Frontal cortex (tissue), 4 donors: ENCODE results near the gene NEDD4L. TPM values are rescaled to one million over a fixed set of nuclear protein-coding genes. Genes with fewer than 3 reads are reported as not detected.
"Not testable (repeated sequence)": the region's sequence is repeated elsewhere in the genome, so short reads cannot be mapped to it uniquely, and the experiment has no call there.

Experiments
- DNase-seq, 2 donors: peaks; one replicate each; pipeline ENCODE4 v3.0.0; 2012; ENCODE audit warnings: low spot score in 2 of 2
- FAIRE-seq: peaks from 2 replicates; lab custom pipeline; 2012; peaks lifted over from hg19 to GRCh38; lab: Jason Lieb, UNC
- total RNA-seq: library from RNA; depleted of rRNA; stranded (reverse); fragments of >200 nt; gene quantifications from one replicate; pipeline ENCODE4 v1.2.3, GENCODE V29; 2014
- donor health status: control.
- donor health status: control.
- donor health status: control.

The NEDD4L gene
- total RNA-seq, 1 donor from 2014 or later: 108 TPM

DNA sequence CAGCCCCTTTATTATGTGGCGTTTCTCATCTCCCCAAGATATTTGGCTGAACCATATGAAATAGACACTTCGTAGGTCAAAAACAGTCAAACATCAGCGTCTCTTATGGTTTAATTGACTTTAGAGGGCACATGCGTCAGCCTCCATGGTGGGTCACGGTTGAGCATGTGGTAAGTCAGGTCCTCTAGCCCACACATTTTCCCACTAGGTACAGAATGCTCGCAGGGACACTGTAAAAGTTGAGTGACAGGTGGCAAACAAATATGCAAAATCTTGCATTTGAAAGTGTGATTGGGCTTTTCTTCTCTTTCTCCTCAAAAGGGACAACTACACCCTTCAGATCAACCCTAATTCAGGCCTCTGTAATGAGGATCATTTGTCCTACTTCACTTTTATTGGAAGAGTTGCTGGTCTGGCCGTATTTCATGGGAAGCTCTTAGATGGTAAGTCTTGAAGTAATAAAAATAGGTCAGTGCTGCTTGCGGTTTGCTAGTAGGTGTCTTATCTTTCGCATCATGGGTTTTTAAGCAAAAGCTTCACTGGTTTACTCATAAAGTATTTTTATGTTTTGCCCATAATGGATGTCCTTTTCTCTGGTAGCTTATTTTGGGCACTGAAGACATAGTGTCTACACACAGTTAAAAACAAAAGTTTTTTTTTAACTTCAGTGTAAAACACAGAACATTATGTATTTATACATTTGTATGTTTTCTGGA, 323.6 kb downstream of the NEDD4L start:
- FAIRE-seq: no peak
- no peak for DNase-seq

DNA sequence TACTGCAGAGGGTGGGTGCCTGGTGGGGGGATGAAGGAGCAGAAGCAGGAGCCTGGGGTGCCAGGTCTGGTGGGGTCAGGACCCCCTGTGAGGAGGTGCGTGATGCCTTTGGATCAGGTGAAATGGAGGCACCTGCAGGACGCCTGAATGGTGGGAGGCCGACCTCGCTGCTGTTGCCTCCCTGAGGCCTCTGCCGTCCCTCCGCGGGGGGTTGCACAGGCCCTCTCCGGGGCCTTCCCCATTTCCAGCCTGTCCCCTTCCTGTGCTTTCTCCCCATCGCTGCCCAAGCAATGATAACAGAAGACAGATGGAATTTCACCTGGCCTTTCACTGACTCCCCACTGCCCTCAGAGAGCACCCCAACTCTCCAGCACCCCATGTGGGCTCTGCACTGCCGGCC, 325.6 kb downstream of the NEDD4L start:
- FAIRE-seq: no peak
- no peak for DNase-seq

DNA sequence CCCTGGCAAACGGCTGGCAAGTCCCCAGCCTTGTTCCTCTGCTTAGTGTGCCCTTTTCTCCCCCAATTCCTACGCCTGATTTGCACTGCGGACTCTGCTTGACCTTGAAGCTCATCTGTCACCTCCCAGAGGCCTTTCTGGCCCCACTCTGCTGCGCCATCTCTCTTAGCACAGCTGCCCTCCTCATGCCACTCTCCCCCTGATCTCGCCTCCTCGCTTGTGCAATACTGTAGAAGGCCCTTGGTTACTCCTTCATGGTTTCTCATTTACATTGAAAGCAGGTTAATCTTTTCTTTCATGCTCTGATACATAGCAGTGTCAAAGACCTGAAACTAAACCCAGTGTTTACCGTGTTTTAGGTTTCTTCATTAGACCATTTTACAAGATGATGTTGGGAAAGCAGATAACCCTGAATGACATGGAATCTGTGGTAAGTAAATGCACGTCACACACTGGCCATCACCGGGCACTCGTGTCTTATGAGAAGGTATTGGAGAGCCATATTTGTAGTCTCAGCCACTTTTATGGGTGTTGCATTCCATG, 326.1 kb downstream of the NEDD4L start:
- FAIRE-seq: no peak
- DNase-seq: no peak

- DNase-seq (no peak), FAIRE-seq (no peak)
These were observed 326.6 kb downstream of the NEDD4L start for GRCh38 chr18:58370612-58371011.

DNA sequence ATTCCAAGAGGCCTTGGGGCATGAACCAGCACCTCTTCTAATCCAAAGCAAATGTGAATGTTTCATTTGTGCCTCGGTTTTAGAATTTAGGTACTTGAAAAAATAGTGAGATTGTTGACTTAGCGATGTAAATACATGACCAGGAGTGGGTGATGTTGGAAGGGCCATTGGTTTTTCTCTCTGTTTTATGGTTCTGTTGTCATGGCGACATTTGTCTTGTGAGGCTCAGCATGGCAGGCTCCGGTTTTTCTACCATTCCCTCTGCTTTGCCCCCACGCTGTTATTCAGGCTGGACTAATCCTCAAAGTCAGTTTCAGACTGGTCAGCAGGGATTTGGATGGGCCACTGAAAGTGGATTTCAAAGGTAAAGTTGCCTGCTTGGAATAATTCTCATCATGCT, 329.5 kb downstream of the NEDD4L start:
- DNase-seq (no peak), FAIRE-seq (no peak)

GRCh38 chr18:58375051-58375450, 331.0 kb downstream of the NEDD4L start:
- no peak for FAIRE-seq
- no peak for DNase-seq

DNA sequence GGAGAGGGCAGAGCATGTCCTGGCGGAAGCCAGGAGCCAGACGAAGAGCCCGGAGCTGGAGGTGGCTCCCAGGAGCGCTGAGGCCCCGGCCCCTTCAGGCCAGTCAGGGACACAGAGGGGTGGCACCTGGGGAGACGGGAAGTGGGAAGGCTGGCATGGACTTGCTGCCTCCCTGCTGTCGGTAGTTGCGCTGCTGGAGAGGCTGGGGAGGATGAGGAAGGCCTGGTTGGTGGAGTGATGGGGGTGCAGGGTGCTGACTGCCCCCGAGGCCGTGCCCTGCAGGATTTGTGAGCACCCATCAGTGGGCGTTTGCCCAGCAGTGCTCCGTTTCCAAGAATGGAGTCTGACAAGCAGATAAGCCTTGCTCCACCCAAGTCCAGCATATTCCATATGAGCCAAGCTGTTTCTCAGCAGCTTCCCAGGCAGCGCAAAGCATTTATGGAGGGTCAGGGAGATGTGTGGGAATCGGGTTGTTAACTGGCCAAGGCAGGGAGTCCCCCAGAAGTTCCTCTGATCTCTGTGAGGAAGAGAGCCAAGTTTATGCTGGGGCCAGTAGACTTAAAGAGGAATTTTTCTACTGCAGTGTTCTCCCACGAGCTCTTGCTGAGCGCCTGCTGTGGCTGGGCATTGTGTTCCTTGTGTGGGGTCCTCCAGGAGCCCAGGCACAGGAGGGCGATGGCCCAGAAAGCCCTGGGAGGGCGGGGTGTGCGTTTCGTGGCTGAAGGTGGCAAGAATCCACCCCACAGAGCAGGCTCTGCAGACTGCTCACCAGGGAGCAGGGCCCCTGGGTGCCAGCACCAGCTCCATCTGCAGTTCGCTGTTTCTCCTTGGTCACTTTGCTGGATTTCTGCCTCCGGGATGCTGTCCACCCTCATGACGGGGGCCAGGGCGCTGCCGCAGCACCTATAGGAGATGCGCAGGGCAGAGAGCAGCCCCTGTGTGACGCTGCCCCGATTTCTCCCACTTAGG, 334.7 kb downstream of the NEDD4L start:
- FAIRE-seq: no peak
- DNase-seq: no peak

DNA sequence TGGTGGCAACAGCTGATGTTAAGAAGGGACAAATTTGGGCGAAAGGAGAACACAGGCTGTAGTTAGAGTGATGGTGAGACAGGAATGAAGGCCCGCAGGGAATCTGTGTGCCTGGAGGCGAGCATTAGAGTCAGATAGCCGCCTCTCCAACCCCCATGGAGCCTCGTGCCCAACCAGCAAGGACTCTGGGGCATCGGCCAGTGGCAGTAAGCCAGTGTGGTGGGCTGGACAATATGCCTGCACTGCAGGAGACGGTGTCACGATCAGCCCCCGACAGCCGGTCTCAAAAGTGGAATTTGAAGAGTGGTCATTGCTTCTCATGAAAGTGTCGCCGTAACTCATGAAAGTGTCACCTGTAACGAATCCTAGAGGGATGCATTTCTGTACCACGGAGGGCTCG, 335.4 kb downstream of the NEDD4L start:
- FAIRE-seq (no peak), DNase-seq (no peak)

DNA sequence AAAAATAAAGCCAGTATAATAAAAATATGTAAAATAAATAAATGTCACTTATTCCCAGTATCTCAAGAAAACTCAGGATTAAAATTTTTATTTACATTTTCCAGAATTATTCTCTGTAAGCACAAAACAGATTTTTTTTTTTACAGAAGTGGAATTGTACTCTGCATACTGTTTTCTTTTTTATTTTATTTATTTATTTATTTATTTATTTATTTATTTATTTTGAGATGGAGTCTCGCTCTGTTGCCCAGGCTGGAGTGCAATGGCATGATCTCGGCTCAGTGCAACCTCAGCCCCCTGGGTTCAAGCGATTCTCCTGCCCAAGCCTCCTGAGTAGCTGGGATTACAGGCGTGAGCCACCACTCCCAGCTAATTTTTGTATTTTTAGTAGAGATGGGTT, 336.1 kb downstream of the NEDD4L start:
- FAIRE-seq: peak; percentile 72

GRCh38 chr18:58381676-58382411, 337.8 kb downstream of the NEDD4L start:
- FAIRE-seq: no peak
- no peak for DNase-seq

More for the DNA sequence above, 336.1 kb downstream of the NEDD4L start:
- not testable (repeated sequence) for DNase-seq

DNA sequence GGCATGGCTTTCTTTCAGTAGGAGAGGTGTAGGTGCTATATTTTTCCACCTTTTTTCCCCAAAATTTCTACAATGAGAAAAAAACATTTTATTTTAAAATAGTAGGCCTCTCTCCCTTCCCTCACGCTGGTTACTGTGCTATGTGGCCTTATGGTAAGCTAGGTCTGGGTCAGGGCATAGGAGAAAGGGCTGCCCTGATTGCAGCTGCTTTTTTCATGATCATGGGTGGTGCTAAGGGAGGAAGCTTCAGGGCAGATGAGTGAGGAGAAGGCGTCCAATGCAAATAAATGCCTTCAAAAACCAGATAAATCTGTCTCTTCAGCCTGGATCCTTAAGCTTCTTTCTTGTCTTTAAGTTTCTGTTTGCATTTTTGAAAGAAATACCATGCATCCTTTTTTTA, 338.4 kb downstream of the NEDD4L start:
- no peak for FAIRE-seq
- no peak for DNase-seq

DNA sequence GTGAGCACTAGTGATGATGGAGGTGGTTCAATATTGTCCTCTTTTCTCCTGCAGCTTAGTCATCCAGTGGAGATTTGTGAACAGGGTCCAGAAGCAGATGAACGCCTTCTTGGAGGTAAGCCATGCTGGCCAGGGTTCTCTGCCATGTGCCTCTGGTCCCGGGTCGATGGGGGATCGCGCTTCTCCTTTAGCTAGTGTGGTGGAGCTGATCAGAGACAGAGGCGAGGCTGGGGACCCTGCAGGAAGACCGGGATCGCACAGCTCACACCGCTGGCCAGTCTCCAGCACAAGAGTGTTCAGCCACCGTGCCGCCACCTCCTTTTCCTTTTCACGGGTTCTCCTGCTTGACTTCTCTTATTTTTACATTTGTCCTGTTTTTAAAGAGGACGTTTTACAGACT, 341.4 kb downstream of the NEDD4L start:
- FAIRE-seq: no peak

GRCh38 chr18:58386780-58387179, 342.8 kb downstream of the NEDD4L start:
- DNase-seq: no peak
- FAIRE-seq: no peak

More for the DNA sequence above, 341.4 kb downstream of the NEDD4L start:
- no peak for DNase-seq

DNA sequence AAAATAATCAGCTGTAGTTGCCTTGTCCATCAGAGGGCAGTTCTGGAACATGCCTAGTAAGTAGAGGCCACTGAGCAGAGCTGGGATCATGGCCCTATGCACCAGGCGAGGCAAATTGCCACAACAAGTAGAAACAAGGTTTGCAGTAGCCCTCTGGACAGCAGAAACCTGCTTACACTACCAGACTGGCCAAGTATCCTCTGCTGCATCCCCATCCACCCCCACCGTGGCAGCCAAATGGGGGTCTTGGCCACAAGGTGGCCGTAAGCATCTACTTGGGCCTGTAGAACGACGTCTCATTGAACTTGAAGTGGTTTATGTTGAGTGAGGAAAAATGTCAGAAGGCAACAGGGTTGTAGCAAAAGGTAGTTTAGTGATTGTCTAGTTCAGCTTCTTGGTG, 343.7 kb downstream of the NEDD4L start:
- no peak for FAIRE-seq
- DNase-seq: no peak

- no peak for FAIRE-seq
- no peak for DNase-seq
These were observed 344.7 kb downstream of the NEDD4L start for GRCh38 chr18:58388736-58389135.

- FAIRE-seq: no peak
These were observed 345.7 kb downstream of the NEDD4L start for GRCh38 chr18:58389745-58390144.

GRCh38 chr18:58390399-58390798, 346.4 kb downstream of the NEDD4L start:
- DNase-seq (no peak), FAIRE-seq (no peak)

More at GRCh38 chr18:58389745-58390144, 345.7 kb downstream of the NEDD4L start:
- no peak for DNase-seq

DNA sequence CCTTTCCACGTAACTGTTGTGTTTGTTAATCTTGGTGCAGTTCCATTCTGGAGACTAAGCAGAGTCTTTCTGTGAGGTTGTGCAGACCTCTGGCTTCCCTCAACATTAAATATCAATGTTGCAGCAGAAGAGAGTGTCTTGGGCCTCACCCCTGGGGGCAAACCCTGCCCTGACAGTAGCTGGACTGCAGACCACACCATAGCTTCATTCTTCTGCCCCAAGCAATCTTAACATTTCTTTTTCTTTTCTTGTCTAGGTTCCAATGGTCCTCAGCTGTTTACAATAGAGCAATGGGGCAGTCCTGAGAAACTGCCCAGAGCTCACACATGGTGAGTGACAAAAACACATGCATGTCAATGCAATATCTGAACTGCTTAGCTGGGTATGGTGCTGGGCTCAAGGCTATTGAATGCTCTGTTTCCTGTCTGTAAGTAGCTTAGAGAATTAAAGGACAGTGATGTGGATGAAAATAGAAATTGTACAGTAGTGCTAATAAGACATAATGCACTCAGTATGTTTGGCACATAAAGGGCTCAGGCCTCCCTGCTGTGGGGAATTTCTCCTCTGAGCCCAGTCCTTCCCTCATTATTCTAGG, 347.3 kb downstream of the NEDD4L start:
- FAIRE-seq: no peak

DNA sequence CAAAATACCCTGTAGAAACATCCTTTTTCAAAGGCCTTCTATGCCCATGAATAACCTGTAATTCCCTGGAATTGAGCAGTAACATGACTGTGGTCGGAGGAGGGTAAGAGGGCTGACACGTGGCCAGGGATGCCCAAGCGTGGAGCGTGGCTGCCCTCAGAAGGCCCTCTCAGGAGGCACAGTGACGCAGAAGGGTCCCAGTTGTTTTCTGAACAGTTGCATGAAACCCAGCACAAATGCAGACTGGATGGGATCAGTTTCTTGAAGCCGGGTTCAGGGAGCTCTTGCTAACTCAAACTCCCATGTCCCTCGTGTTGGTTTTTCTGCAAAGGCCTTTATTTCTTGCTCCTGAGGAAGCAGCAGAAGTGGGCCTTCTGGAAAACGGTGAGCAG, 347.9 kb downstream of the NEDD4L start:
- FAIRE-seq: no peak
- no peak for DNase-seq

More for the DNA sequence above, 347.3 kb downstream of the NEDD4L start:
- DNase-seq: no peak
